Natural killer cell (primary cell): Measurements from ENCODE around the gene CLEC1A. TPM values are rescaled to one million over a fixed set of nuclear protein-coding genes. Genes with fewer than 3 reads are reported as not detected.

ENCODE experiments used
- ATAC-seq, 3 donors: fragments of 150-1000 bp in 2 of 3; fragments of 200-7000 bp in 1 of 3; cut with Tn5 transposase; 1 replicate in 1 of 3; 2 replicates in 2 of 3; pipeline ENCODE4 v1.10.0; 2021; ENCODE audit warnings: mild to moderate bottlenecking in 2 of 3, moderate library complexity in 2 of 3
- DNase-seq, 2 donors: peaks; one replicate each; pipeline versions ENCODE4 v3.0.0 to v3.0.0-alpha.2; 2013 to 2021; ENCODE audit warnings: mixed read lengths in 1 of 2
- H3K27ac ChIP-seq: one replicate; pipeline ENCODE4 v1.5.1; 2013; ENCODE audit warnings: mild to moderate bottlenecking, low read length
- H3K27me3 ChIP-seq: one replicate; pipeline ENCODE4 v1.6.1; 2013; ENCODE audit warnings: low read length; ENCODE audit not compliant: control insufficient read depth, insufficient read depth
- H3K36me3 ChIP-seq: one replicate; pipeline ENCODE4 v1.6.1; 2013; ENCODE audit warnings: low read length; ENCODE audit not compliant: control insufficient read depth, insufficient read depth
- H3K4me1 ChIP-seq: one replicate; pipeline ENCODE4 v1.6.1; 2013; ENCODE audit warnings: low read length; ENCODE audit not compliant: control insufficient read depth, insufficient read depth
- H3K4me3 ChIP-seq: one replicate; pipeline ENCODE4 v1.5.1; 2013; ENCODE audit warnings: low read length
- H3K9me3 ChIP-seq: one replicate; pipeline ENCODE4 v1.6.1; 2013; ENCODE audit warnings: low read length; ENCODE audit not compliant: control insufficient read depth, insufficient read depth
- H3K27ac Mint-ChIP-seq, 2 donors: one replicate each; pipeline ENCODE4 v1.8.0; 2022; ENCODE audit warnings: mild to moderate bottlenecking in 2 of 2, mixed read lengths in 2 of 2, moderate library complexity in 1 of 2
- H3K27me3 Mint-ChIP-seq, 2 donors: one replicate each; pipeline ENCODE4 v1.8.0; 2022; ENCODE audit warnings: low read depth in 2 of 2, mixed read lengths in 2 of 2
- H3K36me3 Mint-ChIP-seq: one replicate; pipeline ENCODE4 v1.8.0; 2022; ENCODE audit warnings: mixed read lengths
- H3K4me1 Mint-ChIP-seq, 2 donors: one replicate each; pipeline ENCODE4 v1.8.0; 2022; ENCODE audit warnings: mixed read lengths in 2 of 2
- H3K4me3 Mint-ChIP-seq: one replicate; pipeline ENCODE4 v1.8.0; 2022; ENCODE audit warnings: mild to moderate bottlenecking, moderate library complexity, mixed read lengths
- H3K9me3 Mint-ChIP-seq, 2 donors: one replicate each; pipeline ENCODE4 v1.8.0; 2022; ENCODE audit warnings: mixed read lengths in 2 of 2
- WGBS: methylation state at CpG from one replicate; pipeline ENCODE4 v1.1.7; 2013; ENCODE audit warnings: missing lambda C conversion rate; ENCODE audit not compliant: insufficient coverage; 5-methylcytosine and 5-hydroxymethylcytosine counted together
- intact Hi-C: fragments of 100-400 bp; cut with micrococcal nuclease; formaldehyde crosslinking; loops from one replicate; pipeline ENCODE4 v1.14.2; 2022
- total RNA-seq, 4 donors: library from RNA; stranded (reverse); fragments of 120-200 nt in 1 of 4; gene quantifications; one replicate each; pipeline versions ENCODE4 v1.2.3 to v1.2.4, GENCODE V29; 2013 to 2022
- TF ChIP-seq, protein P1 (sequence below): fragments of 200-600 bp; IDR thresholded peaks from one replicate; pipeline ENCODE4 v1.8.0; 2022; ENCODE audit warnings: antibody characterized with exemption

The CLEC1A gene
- total RNA-seq, 3 donors from 2014 or later (not counting 1 experiment from before 2014, with no cell fraction given): not detected

DNA sequence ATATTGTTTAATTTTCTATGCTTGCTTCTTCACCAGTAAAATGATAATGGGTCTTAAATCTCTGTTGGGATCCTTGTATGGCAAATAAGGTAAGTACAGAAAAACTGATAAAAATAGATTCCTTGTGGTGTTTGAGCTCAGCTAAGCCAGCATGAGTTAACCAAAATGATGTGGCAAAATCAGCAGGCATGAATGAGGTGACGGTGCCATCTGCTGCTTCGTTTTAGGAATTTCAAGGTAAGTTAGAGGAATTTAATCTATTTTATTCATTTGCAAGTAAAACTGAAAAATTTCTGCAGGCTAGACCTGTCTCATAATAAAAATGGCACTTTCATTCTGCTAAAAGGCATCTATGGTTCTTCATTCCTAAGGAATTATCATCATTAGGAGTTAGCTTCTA is 41.2 kb upstream of the CLEC1A start:
- H3K27me3 Mint-ChIP-seq: peaks cover 13 to 16% of the 10 kb centered on the region in 2 donors
- H3K27ac Mint-ChIP-seq: no peak overlapping the region
- Histone ChIP-seq H3K27ac (no peak overlapping the region), H3K36me3 (no peaks in the 10 kb centered on the region), H3K4me3 (no peak overlapping the region), H3K9me3 (no peaks in the 10 kb centered on the region), H3K27me3 (peaks cover 4% of the 10 kb centered on the region), H3K4me1 (no peaks in the 10 kb centered on the region)
- 5% methylated on average over 2 of the region's 2 CpGs for WGBS
- ATAC-seq (peak; percentile 62 to 66 (median 63)), DNase-seq (peak in 1 of 2 donors; percentile 74)
- TF ChIP-seq, protein P1, sequence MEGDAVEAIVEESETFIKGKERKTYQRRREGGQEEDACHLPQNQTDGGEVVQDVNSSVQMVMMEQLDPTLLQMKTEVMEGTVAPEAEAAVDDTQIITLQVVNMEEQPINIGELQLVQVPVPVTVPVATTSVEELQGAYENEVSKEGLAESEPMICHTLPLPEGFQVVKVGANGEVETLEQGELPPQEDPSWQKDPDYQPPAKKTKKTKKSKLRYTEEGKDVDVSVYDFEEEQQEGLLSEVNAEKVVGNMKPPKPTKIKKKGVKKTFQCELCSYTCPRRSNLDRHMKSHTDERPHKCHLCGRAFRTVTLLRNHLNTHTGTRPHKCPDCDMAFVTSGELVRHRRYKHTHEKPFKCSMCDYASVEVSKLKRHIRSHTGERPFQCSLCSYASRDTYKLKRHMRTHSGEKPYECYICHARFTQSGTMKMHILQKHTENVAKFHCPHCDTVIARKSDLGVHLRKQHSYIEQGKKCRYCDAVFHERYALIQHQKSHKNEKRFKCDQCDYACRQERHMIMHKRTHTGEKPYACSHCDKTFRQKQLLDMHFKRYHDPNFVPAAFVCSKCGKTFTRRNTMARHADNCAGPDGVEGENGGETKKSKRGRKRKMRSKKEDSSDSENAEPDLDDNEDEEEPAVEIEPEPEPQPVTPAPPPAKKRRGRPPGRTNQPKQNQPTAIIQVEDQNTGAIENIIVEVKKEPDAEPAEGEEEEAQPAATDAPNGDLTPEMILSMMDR: peak; percentile 60
- H3K36me3 Mint-ChIP-seq: no peaks in the 10 kb centered on the region
- intact Hi-C loops: loop anchor here (1.0 to 10.0 kb wide), 3 partner anchors 195 to 392 kb away; no protein-coding TSS in a partner anchor
- H3K4me3 Mint-ChIP-seq: no peak overlapping the region
- H3K9me3 Mint-ChIP-seq: no peaks in the 10 kb centered on the region
- no peaks in the 10 kb centered on the region for H3K4me1 Mint-ChIP-seq

DNA sequence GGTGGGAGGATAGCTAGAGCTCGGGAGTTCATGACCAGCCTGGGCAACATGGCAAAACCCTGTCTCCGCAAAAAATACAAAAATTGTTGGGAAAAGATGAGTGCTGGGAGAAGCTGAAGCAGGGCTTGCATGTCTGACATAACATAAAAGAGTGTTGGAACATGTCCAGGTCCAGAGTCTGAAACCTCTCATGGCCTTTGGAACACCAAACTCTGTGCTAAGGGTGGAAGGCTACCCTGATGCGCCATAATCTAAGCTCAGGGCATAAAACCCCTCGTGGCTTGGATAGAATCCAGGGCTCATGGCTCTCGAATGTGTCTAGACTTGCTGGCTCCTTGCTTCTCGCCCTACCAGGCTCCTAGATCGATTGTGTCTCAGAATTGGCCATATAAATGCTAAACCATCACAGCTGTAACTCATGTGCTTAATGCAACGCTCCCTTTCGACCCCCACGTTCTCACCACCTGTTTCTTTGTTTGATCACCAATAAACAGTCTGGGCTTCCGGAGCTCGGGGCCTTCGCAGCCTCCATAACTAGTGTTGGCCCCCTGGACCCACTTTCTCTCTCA is 37.9 kb upstream of the CLEC1A start:
- H3K4me3 ChIP-seq: no peak overlapping the region
- H3K9me3 ChIP-seq: no peaks in the 10 kb centered on the region
- ATAC-seq (no peak), DNase-seq (no peak)
- H3K4me3 Mint-ChIP-seq: no peak overlapping the region
- H3K9me3 Mint-ChIP-seq: no peaks in the 10 kb centered on the region
- no peaks in the 10 kb centered on the region for H3K36me3 Mint-ChIP-seq
- 87% methylated on average over 13 of the region's 13 CpGs for WGBS
- no peak overlapping the region for H3K27ac Mint-ChIP-seq
- TF ChIP-seq, protein P1: no peak
- peaks cover 0 to 3% of the 10 kb centered on the region in 2 donors for H3K27me3 Mint-ChIP-seq
- intact Hi-C loops: no loop called here
- no peaks in the 10 kb centered on the region for H3K36me3 ChIP-seq
- no peaks in the 10 kb centered on the region for H3K27me3 ChIP-seq
- H3K4me1 Mint-ChIP-seq: no peaks in the 10 kb centered on the region
- H3K4me1 ChIP-seq: no peaks in the 10 kb centered on the region
- no peak overlapping the region for H3K27ac ChIP-seq

DNA sequence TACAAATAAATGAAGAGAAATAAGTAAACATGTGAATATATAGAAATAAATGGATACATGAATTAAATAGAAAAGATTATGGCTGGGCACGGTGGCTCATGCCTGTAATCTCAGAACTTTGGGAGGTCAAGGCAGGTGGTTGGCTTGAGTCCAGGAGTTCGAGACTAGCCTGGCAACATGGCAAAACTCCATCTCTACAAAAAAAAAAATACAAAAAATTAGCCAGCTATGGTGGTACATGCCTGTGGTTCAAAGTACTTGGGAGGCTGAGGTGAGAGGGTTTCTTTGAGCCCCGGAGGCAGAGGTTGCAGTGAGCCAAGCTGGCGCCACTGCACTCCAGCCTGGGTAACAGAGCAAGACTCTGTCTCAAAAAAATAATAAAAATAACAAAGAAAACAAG is 36.3 kb upstream of the CLEC1A start:
- no peak for DNase-seq
- Mint-ChIP-seq H3K9me3 (no peaks in the 10 kb centered on the region), H3K27ac (no peak overlapping the region), H3K4me3 (no peak overlapping the region), H3K27me3 (peaks cover 0 to 3% of the 10 kb centered on the region in 2 donors), H3K36me3 (no peaks in the 10 kb centered on the region), H3K4me1 (no peaks in the 10 kb centered on the region)
- Histone ChIP-seq H3K4me3 (no peak overlapping the region), H3K27me3 (no peaks in the 10 kb centered on the region), H3K4me1 (no peaks in the 10 kb centered on the region), H3K9me3 (no peaks in the 10 kb centered on the region), H3K36me3 (no peaks in the 10 kb centered on the region), H3K27ac (no peak overlapping the region)
- intact Hi-C loops: no loop called here
- no peak for ATAC-seq
- TF ChIP-seq, protein P1: no peak
- WGBS: 100% methylated on average over 2 of the region's 4 CpGs

- Histone ChIP-seq H3K36me3 (no peaks in the 10 kb centered on the region), H3K4me1 (peaks cover 3% of the 10 kb centered on the region), H3K9me3 (no peaks in the 10 kb centered on the region), H3K4me3 (no peak overlapping the region), H3K27ac (no peak overlapping the region), H3K27me3 (no peaks in the 10 kb centered on the region)
- no peak overlapping the region for H3K4me3 Mint-ChIP-seq
- TF ChIP-seq, protein P1: no peak
- no peaks in the 10 kb centered on the region for H3K4me1 Mint-ChIP-seq
- intact Hi-C loops: no loop called here
- no peaks in the 10 kb centered on the region for H3K36me3 Mint-ChIP-seq
- DNase-seq: no peak
- WGBS: 95% methylated on average over 5 of the region's 6 CpGs
- no peak for ATAC-seq
- no peak overlapping the region for H3K27ac Mint-ChIP-seq
- peaks cover 3 to 11% of the 10 kb centered on the region in 2 donors for H3K27me3 Mint-ChIP-seq
- no peaks in the 10 kb centered on the region for H3K9me3 Mint-ChIP-seq
Measured at GRCh38 chr12:10132850-10133370, 34.1 kb upstream of the CLEC1A start.
